ENCODE measurements around the gene GALNTL6. TPM values are rescaled to one million over a fixed set of nuclear protein-coding genes. Genes with fewer than 3 reads are reported as not detected.

Gene GALNTL6
- polyA plus RNA-seq, 1 donor (not counting 4 experiments of a cell fraction or from before 2014, with no cell fraction given) = not detected

GRCh38 chr4:171880136-171880535, 66.9 kb downstream of the GALNTL6 start:
- Histone ChIP-seq H3K4me1 (ENCODE audit: control insufficient read depth, extremely low read depth, insufficient read depth, low read length) (no peaks in the 10 kb centered on the region), H3K36me3 (ENCODE audit: control insufficient read depth in 2 of 2, extremely low read depth in 1 of 2, insufficient read depth in 2 of 2, low read length in 2 of 2) (no peaks in the 10 kb centered on the region), H3K9ac (ENCODE audit: control insufficient read depth, extremely low read depth, insufficient read depth, low read length) (no peak overlapping the region), H3K9me3 (ENCODE audit: control insufficient read depth, low read depth, low read length) (no peaks in the 10 kb centered on the region), H3K27ac (ENCODE audit: control insufficient read depth, insufficient read depth, low read length) (no peak overlapping the region), H3K4me2 (ENCODE audit: control insufficient read depth, extremely low read depth, insufficient read depth, low read depth, low read length) (no peak overlapping the region), H3K79me2 (ENCODE audit: control insufficient read depth, insufficient read depth, low read length) (no peaks in the 10 kb centered on the region), H3K9me1 (ENCODE audit: control insufficient read depth, extremely low read depth, insufficient read depth, low read length) (no peaks in the 10 kb centered on the region), H2AFZ (ENCODE audit: control insufficient read depth, low read length) (no peak overlapping the region), H3K4me3 (ENCODE audit: control insufficient read depth in 2 of 3, extremely low read depth in 1 of 3, insufficient read depth in 2 of 3, low read depth in 1 of 3, low read length in 3 of 3) (no peak overlapping the region), H3K27me3 (ENCODE audit: control insufficient read depth, extremely low read depth, insufficient read depth, low read length) (no peaks in the 10 kb centered on the region), H4K20me1 (ENCODE audit: control insufficient read depth, extremely low read depth, insufficient read depth, low read length) (no peaks in the 10 kb centered on the region)
- DNase-seq (ENCODE audit: low read depth, low spot score) (no peak), FAIRE-seq (no peak)
- dilution Hi-C loops (cut with MboI; ENCODE audit: extremely low pct_ligation_motif_present, low sequenced_read_pairs) = no loop called here
- TF ChIP-seq EZH2 (IDR thresholded peaks at IDR 0.05; ENCODE audit: low read length) (no peak), CTCF (optimal IDR thresholded peaks at IDR 0.05 in 1 of 3, IDR thresholded peaks at IDR 0.05 in 1 of 3, conservative IDR thresholded peaks at IDR 0.05 in 1 of 3; ENCODE audit: extremely low read depth in 1 of 3, insufficient read depth in 2 of 3, low read length in 3 of 3) (no peak)

GRCh38 chr4:171889681-171890080, 76.5 kb downstream of the GALNTL6 start:
- no peaks in the 10 kb centered on the region for H3K79me2 ChIP-seq (ENCODE audit: control insufficient read depth, insufficient read depth, low read length)
- H3K9me1 ChIP-seq (ENCODE audit: control insufficient read depth, extremely low read depth, insufficient read depth, low read length) = no peaks in the 10 kb centered on the region
- no peak overlapping the region for H2AFZ ChIP-seq (ENCODE audit: control insufficient read depth, low read length)
- no peak overlapping the region for H3K4me2 ChIP-seq (ENCODE audit: control insufficient read depth, extremely low read depth, insufficient read depth, low read depth, low read length)
- H3K36me3 ChIP-seq (ENCODE audit: control insufficient read depth in 2 of 2, extremely low read depth in 1 of 2, insufficient read depth in 2 of 2, low read length in 2 of 2) = no peaks in the 10 kb centered on the region
- no peak overlapping the region for H3K9ac ChIP-seq (ENCODE audit: control insufficient read depth, extremely low read depth, insufficient read depth, low read length)
- no peaks in the 10 kb centered on the region for H4K20me1 ChIP-seq (ENCODE audit: control insufficient read depth, extremely low read depth, insufficient read depth, low read length)
- dilution Hi-C loops (cut with MboI; ENCODE audit: extremely low pct_ligation_motif_present, low sequenced_read_pairs) = no loop called here
- H3K4me1 ChIP-seq (ENCODE audit: control insufficient read depth, extremely low read depth, insufficient read depth, low read length) = no peaks in the 10 kb centered on the region
- H3K27ac ChIP-seq (ENCODE audit: control insufficient read depth, insufficient read depth, low read length) = no peak overlapping the region
- H3K27me3 ChIP-seq (ENCODE audit: control insufficient read depth, extremely low read depth, insufficient read depth, low read length) = no peaks in the 10 kb centered on the region
- FAIRE-seq = no peak
- H3K9me3 ChIP-seq (ENCODE audit: control insufficient read depth, low read depth, low read length) = no peaks in the 10 kb centered on the region
- no peak for TF ChIP-seq CTCF (optimal IDR thresholded peaks at IDR 0.05 in 1 of 3, IDR thresholded peaks at IDR 0.05 in 1 of 3, conservative IDR thresholded peaks at IDR 0.05 in 1 of 3; ENCODE audit: extremely low read depth in 1 of 3, insufficient read depth in 2 of 3, low read length in 3 of 3)
- TF ChIP-seq EZH2 (IDR thresholded peaks at IDR 0.05; ENCODE audit: low read length) = no peak
- no peak for DNase-seq (ENCODE audit: low read depth, low spot score)
- no peak overlapping the region for H3K4me3 ChIP-seq (ENCODE audit: control insufficient read depth in 2 of 3, extremely low read depth in 1 of 3, insufficient read depth in 2 of 3, low read depth in 1 of 3, low read length in 3 of 3)

Data from keratinocyte (primary cell).